ES-I3 (cell line): ENCODE data around the gene AFAP1.
A peak's percentile ranks its signal among the peaks of the same experiment; 100 is the strongest.

Experiments used
- H3K36me3 ChIP-seq: 2 replicates; pipeline ENCODE4 v1.6.1; 2013; ENCODE audit warnings: mild to moderate bottlenecking, low read length, control low read depth, moderate library complexity; ENCODE audit not compliant: insufficient read depth
- H3K4me1 ChIP-seq: 2 replicates; pipeline ENCODE4 v1.6.1; 2013; ENCODE audit warnings: mild to moderate bottlenecking, control low read depth, low read length; ENCODE audit not compliant: insufficient read depth
- H3K9ac ChIP-seq: 2 replicates; pipeline ENCODE4 v1.6.1; 2013; ENCODE audit warnings: low read depth, mild to moderate bottlenecking, low read length, moderate library complexity
- H3K9me3 ChIP-seq: 2 replicates; pipeline ENCODE4 v1.6.1; 2013; ENCODE audit warnings: mild to moderate bottlenecking, low read length, moderate library complexity; ENCODE audit not compliant: control insufficient read depth, insufficient read depth

The AFAP1 gene

DNA sequence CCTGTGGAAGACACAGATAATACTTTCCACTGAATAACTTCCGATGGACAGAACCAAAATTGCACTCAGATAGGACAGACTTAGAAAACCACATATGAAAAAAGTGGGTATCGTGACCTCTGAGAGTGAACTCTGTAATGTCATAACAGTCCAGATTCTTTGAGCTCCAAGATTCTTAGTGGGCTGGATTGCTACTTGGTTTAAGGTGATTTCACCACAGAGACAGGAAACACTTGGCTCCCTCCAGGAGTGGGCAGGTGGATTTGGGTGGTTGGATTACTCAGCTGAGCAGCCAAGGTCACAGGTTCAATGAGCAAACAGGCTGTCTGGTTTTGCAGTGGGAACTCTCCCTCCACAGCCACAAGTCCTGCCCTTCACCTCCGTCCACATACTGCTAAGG, 126.0 kb downstream of the AFAP1 start:
- Histone ChIP-seq H3K9ac (no peak overlapping the region), H3K9me3 (no peaks in the 10 kb centered on the region), H3K36me3 (peaks cover 39% of the 10 kb centered on the region), H3K4me1 (no peaks in the 10 kb centered on the region)

DNA sequence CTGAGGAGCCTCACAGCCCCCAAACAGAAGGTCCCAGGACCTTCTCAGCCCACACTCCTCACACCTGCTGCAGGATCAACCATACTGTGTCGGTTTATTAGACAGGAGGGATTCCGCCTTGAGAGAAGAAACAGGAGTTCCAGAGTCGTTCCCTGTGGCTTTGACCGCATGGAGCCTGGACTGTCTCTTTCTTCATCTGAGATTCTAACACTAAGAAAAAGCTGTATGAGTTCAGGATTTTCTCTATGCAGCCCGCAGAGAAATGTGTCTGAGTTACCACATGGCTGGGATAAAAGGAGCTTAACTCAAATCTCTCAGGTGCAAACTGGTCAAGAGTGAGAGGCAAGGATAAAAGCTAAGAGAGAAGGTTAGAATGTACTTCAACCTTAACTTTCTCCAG, 126.7 kb downstream of the AFAP1 start:
- Histone ChIP-seq H3K9ac (no peak overlapping the region), H3K36me3 (peaks cover 36% of the 10 kb centered on the region), H3K9me3 (no peaks in the 10 kb centered on the region), H3K4me1 (peaks cover 2% of the 10 kb centered on the region; the same call in 1 of the 2 replicates)

DNA sequence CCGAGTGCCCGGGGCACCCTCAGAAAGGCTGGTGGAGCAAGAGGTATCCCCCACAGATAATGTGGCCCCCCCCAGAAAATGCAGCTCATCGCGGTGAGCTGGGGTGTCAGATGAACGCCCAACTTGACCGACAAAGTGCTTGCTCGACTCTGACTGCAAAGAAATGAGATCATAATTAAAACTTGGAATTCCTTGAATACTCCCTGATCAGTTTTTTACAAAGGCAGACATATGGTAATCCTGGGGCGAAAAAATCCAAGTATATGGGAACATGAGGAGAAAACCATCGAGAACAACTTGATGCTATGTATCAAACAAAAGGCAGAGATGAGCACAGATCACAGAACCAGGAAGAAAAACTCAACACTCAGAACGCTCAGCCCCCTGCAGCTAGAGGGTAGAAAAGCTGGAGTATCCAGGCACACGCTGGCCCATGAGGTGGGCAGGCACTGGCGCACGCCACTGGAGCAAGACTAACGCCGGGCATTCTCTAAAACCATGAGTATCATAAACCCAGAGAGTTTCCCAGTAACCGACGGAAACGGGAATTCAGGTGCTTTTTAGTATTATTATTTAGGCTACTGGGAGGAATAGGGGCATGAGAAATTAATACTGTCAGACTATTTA, 127.3 kb downstream of the AFAP1 start:
- Histone ChIP-seq H3K36me3 (peaks cover 36% of the 10 kb centered on the region), H3K4me1 (peaks cover 8% of the 10 kb centered on the region), H3K9ac (no peak overlapping the region), H3K9me3 (no peaks in the 10 kb centered on the region)

DNA sequence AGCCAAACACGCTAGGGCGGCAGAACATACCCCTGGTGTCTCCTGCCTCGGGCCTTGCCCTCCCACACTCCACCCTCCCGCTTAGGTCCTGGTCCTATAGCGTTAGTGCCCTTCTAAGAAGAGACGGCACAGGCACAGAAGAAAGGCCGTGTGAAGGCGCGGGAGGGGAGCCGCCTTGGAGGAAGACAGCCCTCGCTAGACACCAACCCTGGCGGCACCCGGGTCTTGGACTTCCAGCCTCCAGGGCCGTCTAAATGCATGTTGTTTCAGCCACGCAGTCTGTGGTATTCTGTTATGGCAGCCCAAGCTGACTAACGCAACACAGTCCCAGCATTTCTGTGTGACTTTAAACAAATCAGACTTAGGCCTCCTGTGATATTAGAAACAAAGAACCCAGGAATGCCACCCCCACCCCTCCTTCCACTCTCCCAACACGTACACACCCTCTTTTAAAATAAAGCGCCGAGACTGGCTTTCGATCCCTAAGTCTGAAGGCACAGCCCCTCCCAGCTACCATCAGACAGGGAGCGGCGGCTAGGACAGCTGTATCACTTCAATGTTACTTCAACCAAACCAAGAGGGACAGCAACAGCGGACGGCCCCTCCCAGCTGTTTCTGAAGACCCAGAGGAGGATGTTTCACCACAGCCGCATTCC, 128.0 kb downstream of the AFAP1 start:
- Histone ChIP-seq H3K4me1 (peaks cover 15% of the 10 kb centered on the region), H3K36me3 (peaks cover 36% of the 10 kb centered on the region), H3K9me3 (no peaks in the 10 kb centered on the region), H3K9ac (no peak overlapping the region)

DNA sequence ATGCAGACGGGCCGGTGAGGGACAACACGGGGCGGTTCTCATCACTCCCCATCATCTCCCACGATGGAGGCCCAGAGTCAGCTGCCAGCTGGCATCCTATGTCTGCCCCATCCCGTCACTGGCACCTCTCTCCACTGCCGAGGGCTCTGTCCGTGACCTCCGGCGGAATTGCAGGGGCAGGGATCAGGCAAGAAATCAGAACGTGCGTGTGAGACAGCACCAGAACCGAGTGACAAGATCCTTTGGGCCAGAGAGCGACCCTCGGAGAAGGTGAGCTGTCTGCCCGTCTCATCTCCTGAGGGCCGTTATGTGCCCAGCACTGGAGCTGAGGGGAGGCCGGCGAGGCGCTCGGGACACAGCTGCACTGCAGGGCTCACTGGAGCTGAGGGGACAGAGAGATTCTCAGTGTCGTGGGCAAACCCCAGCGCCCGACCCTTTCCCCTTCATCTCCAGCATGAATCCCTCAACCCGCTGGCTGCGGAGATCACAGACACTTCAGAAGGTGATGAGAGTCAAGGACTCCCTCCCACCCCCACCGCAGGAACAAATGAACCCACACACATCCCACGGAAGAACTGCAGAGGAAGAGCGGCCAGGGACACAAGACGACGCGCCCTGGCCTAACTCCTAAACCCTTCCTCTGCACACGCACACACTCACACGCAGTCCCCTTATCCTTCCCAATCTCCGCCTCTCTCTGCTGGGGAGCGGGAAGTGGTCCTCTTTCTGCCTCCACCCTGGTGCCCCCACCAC, 128.7 kb downstream of the AFAP1 start:
- Histone ChIP-seq H3K4me1 (peaks cover 22% of the 10 kb centered on the region), H3K36me3 (peaks cover 34% of the 10 kb centered on the region), H3K9ac (no peak overlapping the region)

DNA sequence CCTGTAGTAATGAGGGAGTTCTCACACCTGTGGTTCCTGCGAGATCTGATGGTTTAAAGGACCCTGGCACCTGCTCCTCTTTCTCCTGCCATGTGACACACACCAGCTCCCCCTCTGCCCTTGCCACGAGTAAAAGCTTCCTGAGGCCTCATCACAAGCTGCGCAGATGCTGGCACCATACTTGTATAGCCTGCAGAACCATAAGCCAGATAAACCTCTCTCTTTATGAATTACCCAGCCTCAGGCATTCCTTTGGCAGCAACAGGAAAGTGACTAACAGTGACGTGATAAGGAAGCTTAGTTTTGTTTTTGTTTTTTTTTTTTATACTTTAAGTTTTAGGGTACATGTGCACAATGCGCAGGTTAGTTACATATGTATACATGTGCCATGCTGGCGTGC, 130.9 kb downstream of the AFAP1 start:
- H3K9me3 ChIP-seq: no peaks in the 10 kb centered on the region
- H3K9ac ChIP-seq: no peak overlapping the region
- peaks cover 39% of the 10 kb centered on the region for H3K4me1 ChIP-seq
- peaks cover 17% of the 10 kb centered on the region; the same call in 1 of the 2 replicates for H3K36me3 ChIP-seq

More for the DNA sequence above, 128.7 kb downstream of the AFAP1 start:
- no peaks in the 10 kb centered on the region for H3K9me3 ChIP-seq

DNA sequence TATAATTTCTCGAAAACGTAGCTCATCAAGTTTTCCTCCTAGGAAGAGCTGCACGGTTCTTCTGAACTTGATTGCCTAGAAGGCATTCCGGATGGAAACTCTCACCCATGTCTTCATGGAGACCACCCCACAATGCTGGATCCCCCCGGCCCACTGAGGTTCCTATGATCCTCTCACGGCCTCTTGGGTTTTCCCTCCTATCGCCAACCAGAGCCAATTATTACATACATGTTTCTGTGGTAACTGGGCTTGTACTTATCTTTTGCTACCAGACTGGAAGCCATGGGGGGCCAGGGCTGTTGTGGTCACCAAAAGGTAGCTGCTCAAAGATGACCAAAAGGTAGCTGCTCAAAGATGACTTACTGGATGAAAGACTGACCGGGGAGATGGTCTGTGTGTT, 131.5 kb downstream of the AFAP1 start:
- Histone ChIP-seq H3K4me1 (peaks cover 39% of the 10 kb centered on the region), H3K9ac (no peak overlapping the region), H3K36me3 (peaks cover 12% of the 10 kb centered on the region; the same call in 1 of the 2 replicates), H3K9me3 (no peaks in the 10 kb centered on the region)

DNA sequence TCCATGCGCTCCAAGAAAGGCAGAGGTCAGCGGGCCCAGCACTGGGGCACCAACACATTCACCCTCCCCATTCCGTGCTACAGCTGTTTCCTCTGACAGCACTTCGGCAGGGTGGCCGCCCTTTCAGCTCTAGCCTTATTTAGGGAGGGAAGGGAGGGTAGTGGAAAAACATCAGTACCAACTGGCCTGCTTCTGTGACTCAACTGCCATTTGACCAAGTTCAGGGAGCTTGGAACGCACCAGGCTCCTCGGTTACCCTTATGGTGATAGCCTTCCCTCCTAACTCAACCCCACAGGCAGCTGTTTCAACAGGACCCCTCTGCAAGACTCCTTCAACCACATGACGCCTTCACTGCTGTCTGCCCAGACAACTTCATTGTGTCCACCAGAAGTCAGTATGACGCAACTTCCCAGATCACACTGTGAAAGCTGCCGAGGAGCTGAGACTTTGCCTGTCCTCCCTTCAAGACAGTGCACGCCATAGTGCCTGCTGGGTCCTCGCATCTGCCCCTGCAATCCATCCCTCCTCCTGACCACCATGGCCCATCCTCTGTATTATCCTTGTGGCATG, 132.2 kb downstream of the AFAP1 start:
- peaks cover 39% of the 10 kb centered on the region for H3K4me1 ChIP-seq
- no peaks in the 10 kb centered on the region for H3K9me3 ChIP-seq
- H3K9ac ChIP-seq: no peak overlapping the region
- H3K36me3 ChIP-seq: peaks cover 10% of the 10 kb centered on the region; the same call in 1 of the 2 replicates

DNA sequence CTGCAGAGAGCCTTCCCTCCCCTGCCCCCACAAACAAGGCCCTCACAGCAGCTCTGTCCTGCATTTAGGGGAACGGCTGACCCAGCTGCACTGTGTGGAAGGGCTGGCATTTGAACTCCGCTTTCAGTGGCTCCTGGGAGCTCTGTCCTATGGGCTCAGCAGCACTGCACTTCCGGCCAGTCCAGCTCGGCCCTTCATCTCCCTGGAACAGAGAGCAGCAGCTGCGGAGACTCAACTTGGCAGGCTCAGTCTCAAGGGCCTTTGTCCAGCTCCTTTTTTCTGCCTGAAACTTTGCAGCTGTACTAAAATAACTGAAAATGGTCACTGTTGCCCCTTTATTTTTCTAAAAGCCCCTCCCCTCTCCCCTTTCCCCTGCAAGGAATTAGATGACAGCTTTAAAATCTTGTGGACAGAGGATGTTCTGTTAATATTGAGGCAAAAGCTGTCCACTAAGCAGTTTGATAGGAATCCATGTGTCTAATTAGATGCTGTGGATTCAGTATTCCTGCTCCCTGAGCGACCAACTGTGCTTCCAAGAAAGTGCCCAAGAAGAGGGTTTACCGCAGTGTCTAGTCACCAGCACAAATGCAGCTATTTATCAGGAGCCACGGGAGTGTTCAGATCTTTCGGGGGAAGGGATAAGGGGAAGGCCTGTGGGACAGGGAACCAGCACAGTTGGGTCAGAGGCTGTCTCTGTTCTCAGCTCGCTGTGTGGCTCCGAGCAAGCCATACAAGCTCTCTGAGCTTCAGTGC, 133.1 kb downstream of the AFAP1 start:
- Histone ChIP-seq H3K4me1 (peaks cover 39% of the 10 kb centered on the region), H3K9ac (no peak overlapping the region; the same call in 1 of the 2 replicates), H3K36me3 (peaks cover 8% of the 10 kb centered on the region; the same call in 1 of the 2 replicates), H3K9me3 (no peaks in the 10 kb centered on the region)

DNA sequence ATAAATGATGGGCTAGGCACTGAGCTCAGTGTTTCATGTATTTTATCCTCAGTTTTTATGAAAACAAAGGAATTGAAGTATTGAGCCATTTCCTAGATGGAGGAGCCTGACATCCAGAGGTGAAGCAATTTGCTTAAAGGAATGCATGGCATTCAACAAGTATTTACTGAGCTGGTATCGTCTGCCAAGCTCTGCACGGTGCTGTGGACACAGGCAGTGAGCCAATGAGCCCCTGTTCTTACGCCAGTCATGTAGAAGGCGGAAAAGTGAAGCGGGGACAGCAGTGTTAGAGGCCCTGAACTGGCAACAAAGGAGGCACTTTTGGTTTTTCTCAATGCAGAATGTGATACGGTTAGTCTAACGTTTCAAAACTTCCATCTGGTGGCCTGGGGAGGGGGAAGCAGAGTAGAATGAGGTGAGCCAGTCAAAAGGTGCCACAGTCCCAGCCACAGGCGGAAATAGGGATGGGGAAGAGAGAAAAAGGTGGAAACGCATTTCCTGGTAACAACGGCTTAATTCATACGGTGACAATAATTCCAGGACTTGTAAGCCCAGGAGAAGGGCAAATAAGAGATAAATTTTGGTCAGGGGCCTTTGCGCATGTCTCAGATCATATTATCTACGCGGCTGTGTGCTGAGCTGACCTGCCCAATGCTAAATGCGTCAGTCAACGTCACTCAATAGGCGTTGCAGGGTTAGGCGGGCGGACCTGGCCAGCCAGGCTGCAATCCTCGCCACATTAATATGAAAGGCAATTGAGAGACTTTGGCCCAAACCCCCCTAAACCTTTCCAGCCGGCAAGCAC, 133.9 kb downstream of the AFAP1 start:
- Histone ChIP-seq H3K36me3 (peaks cover 10% of the 10 kb centered on the region), H3K9me3 (no peaks in the 10 kb centered on the region), H3K9ac (no peak overlapping the region), H3K4me1 (peaks cover 39% of the 10 kb centered on the region)

DNA sequence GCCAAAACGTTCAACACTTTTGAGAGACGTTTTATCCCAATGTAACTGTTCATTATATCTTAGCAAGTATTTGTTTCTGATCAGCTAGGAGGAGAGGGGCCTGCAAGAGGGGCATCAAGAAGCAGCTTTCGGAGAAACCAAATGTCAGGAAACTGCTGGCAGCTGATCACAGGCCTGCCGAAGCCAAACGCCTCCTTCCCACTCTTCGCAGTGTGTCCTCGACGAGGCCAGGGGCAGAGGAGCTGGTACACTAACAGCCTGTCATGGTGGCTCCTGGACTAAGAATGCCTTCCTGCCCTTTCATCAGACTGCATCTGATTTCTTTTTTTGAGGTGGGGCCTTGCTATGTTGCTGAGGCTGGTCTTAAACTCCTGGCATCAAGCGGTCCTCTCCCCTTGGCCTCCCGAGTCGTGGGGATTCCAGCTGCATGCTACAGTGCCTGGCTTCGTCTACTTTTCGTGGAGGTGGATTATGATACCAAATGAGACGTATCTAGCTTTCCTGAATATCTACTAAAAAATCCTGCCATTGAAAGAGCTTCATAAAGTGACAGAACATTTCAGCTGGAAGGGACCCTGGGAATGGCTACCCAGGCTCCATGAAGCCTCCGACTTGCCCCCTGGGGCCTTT, 134.8 kb downstream of the AFAP1 start:
- Histone ChIP-seq H3K9me3 (no peaks in the 10 kb centered on the region), H3K4me1 (peaks cover 39% of the 10 kb centered on the region), H3K9ac (no peak overlapping the region), H3K36me3 (peaks cover 17% of the 10 kb centered on the region)

DNA sequence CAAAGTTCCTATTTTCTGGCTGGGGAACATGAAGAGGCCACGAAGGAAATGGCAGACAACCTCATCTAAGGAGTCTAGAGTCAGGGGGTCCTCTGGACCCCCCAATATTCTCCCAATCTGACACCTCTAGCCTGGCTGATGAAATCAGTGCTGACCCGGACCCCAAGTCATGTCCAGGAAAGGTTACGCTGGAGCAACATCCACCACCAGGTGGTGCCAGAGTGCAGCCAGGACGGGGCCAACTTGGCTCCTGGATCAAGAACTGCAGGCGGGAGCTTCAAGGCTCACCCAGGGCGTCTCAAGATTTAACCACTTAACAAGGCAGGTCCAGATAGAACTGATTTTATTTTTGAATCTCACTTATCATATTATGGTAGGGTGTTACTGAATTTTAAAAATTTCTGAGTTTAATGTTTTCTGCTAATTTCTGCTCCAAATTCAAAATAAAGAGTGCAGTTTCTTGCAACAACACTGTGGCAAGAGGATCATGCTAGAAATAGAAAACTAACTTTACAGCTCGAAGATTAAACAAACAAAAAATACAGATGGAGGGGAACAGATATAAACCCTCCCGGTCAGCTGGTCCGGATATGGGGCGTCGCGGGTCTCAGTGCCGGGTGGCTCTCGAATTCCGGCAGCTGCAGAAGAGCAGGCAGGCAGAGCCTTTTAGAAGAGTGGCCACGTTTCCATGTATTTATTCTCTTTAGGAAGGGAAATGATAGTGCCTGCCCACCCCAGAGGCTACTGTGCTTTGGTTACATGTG, 135.5 kb downstream of the AFAP1 start:
- peak overlapping the region; percentile 27; the same call in 1 of the 2 replicates for H3K9ac ChIP-seq

More for the DNA sequence above, 135.5 kb downstream of the AFAP1 start:
- Histone ChIP-seq H3K36me3 (peaks cover 16% of the 10 kb centered on the region), H3K9me3 (no peaks in the 10 kb centered on the region), H3K4me1 (peaks cover 39% of the 10 kb centered on the region)
